ENCODE measurements around the gene FANK1. TPM values are rescaled to one million over a fixed set of nuclear protein-coding genes. Genes with fewer than 3 reads are reported as not detected.
A peak's percentile ranks its signal among the peaks of the same experiment; 100 is the strongest.

FANK1 gene
- total RNA-seq, 1 experiment from 2014 or later, result 0.73 TPM

GRCh38 chr10:126013489-126014281 is 117.3 kb downstream of the FANK1 start:
- H3K4me3 ChIP-seq (ENCODE audit: low read depth, low read length), result no peak overlapping the region
- ChIA-PET CTCF (no interaction called here), POLR2A (no interaction called here)
- Mint-ChIP-seq H3K4me3 (ENCODE audit: unreplicated experiment) (no peak overlapping the region), H3K4me1 (ENCODE audit: low read depth, unreplicated experiment) (peaks cover 11% of the 10 kb centered on the region), H3K36me3 (ENCODE audit: insufficient read depth, unreplicated experiment) (no peaks in the 10 kb centered on the region), H3K27me3 (ENCODE audit: insufficient read depth, unreplicated experiment) (no peaks in the 10 kb centered on the region), H3K27ac (ENCODE audit: unreplicated experiment) (no peak overlapping the region), H3K9me3 (ENCODE audit: unreplicated experiment) (no peaks in the 10 kb centered on the region)
- peak in 1 of 2 experiments; percentile 16 for DNase-seq
- intact Hi-C loops (cut with micrococcal nuclease; ENCODE audit: unreplicated experiment), result no loop called here
- no peaks in the 10 kb centered on the region; the same call in 1 of the 2 replicates for H3K4me1 ChIP-seq
- H3K36me3 ChIP-seq (ENCODE audit: control insufficient read depth, insufficient read depth, low read length), result no peaks in the 10 kb centered on the region
- peak; percentile 25 to 44 for TF ChIP-seq CTCF (IDR thresholded peaks at IDR 0.05; ENCODE audit: insufficient read depth in 1 of 2, low read depth in 1 of 2, low read length in 1 of 2, severe bottlenecking in 1 of 2, unreplicated experiment in 1 of 2)
- no peaks in the 10 kb centered on the region for H3K9me3 ChIP-seq
- BruUV-seq (replicated peaks), result no TSS peak
- H3K27me3 ChIP-seq (replicated peaks; ENCODE audit: control insufficient read depth, insufficient read depth, low read length), result no peaks in the 10 kb centered on the region

- BruUV-seq (replicated peaks), result no TSS peak
- Mint-ChIP-seq H3K27ac (ENCODE audit: unreplicated experiment) (no peak overlapping the region), H3K4me1 (ENCODE audit: low read depth, unreplicated experiment) (peaks cover 11% of the 10 kb centered on the region), H3K4me3 (ENCODE audit: unreplicated experiment) (no peak overlapping the region), H3K9me3 (ENCODE audit: unreplicated experiment) (no peaks in the 10 kb centered on the region), H3K27me3 (ENCODE audit: insufficient read depth, unreplicated experiment) (no peaks in the 10 kb centered on the region), H3K36me3 (ENCODE audit: insufficient read depth, unreplicated experiment) (no peaks in the 10 kb centered on the region)
- Histone ChIP-seq H3K9me3 (no peaks in the 10 kb centered on the region), H3K36me3 (ENCODE audit: control insufficient read depth, insufficient read depth, low read length) (no peaks in the 10 kb centered on the region), H3K4me3 (ENCODE audit: low read depth, low read length) (no peak overlapping the region), H3K27me3 (replicated peaks; ENCODE audit: control insufficient read depth, insufficient read depth, low read length) (no peaks in the 10 kb centered on the region), H3K4me1 (no peaks in the 10 kb centered on the region; the same call in 1 of the 2 replicates)
- no peak for DNase-seq
- ChIA-PET POLR2A (interaction anchor here (0.5 kb wide), 1 partner anchor 150 kb away, joined by 3 read pairs; no protein-coding TSS in a partner anchor), CTCF (no interaction called here)
- TF ChIP-seq CTCF (IDR thresholded peaks at IDR 0.05; ENCODE audit: insufficient read depth in 1 of 2, low read depth in 1 of 2, low read length in 1 of 2, severe bottlenecking in 1 of 2, unreplicated experiment in 1 of 2), result no peak
- intact Hi-C loops (cut with micrococcal nuclease; ENCODE audit: unreplicated experiment), result no loop called here
These were observed 117.9 kb downstream of the FANK1 start for GRCh38 chr10:126014309-126014708.

- Mint-ChIP-seq H3K4me3 (ENCODE audit: unreplicated experiment) (no peak overlapping the region), H3K9me3 (ENCODE audit: unreplicated experiment) (no peaks in the 10 kb centered on the region), H3K27ac (ENCODE audit: unreplicated experiment) (no peak overlapping the region), H3K36me3 (ENCODE audit: insufficient read depth, unreplicated experiment) (no peaks in the 10 kb centered on the region), H3K27me3 (ENCODE audit: insufficient read depth, unreplicated experiment) (no peaks in the 10 kb centered on the region), H3K4me1 (ENCODE audit: low read depth, unreplicated experiment) (peaks cover 11% of the 10 kb centered on the region)
- Histone ChIP-seq H3K9me3 (no peaks in the 10 kb centered on the region), H3K4me1 (no peaks in the 10 kb centered on the region; the same call in 1 of the 2 replicates), H3K36me3 (ENCODE audit: control insufficient read depth, insufficient read depth, low read length) (no peaks in the 10 kb centered on the region), H3K4me3 (ENCODE audit: low read depth, low read length) (no peak overlapping the region), H3K27me3 (replicated peaks; ENCODE audit: control insufficient read depth, insufficient read depth, low read length) (no peaks in the 10 kb centered on the region)
- CTCF ChIA-PET, result no interaction called here
- no peak for DNase-seq
- TF ChIP-seq CTCF (IDR thresholded peaks at IDR 0.05; ENCODE audit: insufficient read depth in 1 of 2, low read depth in 1 of 2, low read length in 1 of 2, severe bottlenecking in 1 of 2, unreplicated experiment in 1 of 2), result no peak
- intact Hi-C loops (cut with micrococcal nuclease; ENCODE audit: unreplicated experiment), result no loop called here
- BruUV-seq (replicated peaks), result no TSS peak
- POLR2A ChIA-PET, result no interaction called here
These were observed 119.0 kb downstream of the FANK1 start for GRCh38 chr10:126015413-126015812.
